Inflammatory macrophage treated with lipopolysaccharide for 1 hour (primary cell): ENCODE data around the gene PPIP5K2.

Experiments
- DNase-seq, 2 donors: peaks; one replicate each; pipeline ENCODE4 v3.0.0-alpha.2; 2020 to 2022

Gene PPIP5K2

GRCh38 chr5:103249068-103249467, 129.0 kb downstream of the PPIP5K2 start:
- no peak for DNase-seq

GRCh38 chr5:103254921-103255320, 134.8 kb downstream of the PPIP5K2 start:
- no peak for DNase-seq

DNA sequence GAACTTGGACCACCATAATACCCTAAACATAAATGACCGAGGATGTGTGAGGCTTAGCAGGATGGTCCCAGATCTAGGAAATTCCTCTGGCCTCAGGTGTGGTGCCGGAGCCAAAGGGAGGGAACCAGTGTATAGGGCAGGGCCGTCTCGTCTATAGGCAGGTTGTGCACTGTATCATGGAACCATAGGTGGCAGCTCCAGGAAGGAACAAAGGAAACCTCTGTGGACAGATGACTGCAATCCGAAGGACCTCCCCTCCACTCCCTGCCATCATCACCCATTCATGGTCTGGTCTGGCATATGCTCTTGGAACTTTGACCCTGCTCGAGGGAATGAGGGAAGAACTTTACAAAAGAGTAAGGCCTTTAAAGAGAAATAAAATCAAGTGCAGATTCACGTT, 135.6 kb downstream of the PPIP5K2 start:
- DNase-seq = no peak

DNA sequence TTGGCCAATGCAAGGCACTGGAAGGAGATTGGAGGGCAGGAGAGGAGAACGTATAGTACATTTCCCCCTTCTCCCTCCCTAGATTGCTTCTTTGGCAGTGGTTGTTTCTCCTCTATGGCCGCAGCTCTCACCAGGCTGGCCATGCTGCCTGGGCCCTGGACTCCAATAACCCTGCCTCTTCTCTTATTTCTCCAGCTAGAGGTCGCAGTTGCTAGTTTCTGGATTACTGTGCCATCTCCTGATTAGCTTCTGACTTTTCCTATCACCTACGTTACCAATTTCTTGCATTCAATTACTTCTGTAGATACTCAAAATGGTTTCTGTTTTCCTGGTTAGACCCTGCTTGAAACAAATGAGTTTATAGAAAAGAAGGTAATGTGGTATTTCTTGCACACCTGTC, 136.1 kb downstream of the PPIP5K2 start:
- DNase-seq = no peak

- peak; percentile 83 to 91 for DNase-seq
Measured at GRCh38 chr5:103258368-103258956, 138.4 kb downstream of the PPIP5K2 start, which contains the start of gene MACIR. MACIR (plus strand) TSS chr5:103258763; CDS start chr5:103275920, 17,157 bp downstream.

DNA sequence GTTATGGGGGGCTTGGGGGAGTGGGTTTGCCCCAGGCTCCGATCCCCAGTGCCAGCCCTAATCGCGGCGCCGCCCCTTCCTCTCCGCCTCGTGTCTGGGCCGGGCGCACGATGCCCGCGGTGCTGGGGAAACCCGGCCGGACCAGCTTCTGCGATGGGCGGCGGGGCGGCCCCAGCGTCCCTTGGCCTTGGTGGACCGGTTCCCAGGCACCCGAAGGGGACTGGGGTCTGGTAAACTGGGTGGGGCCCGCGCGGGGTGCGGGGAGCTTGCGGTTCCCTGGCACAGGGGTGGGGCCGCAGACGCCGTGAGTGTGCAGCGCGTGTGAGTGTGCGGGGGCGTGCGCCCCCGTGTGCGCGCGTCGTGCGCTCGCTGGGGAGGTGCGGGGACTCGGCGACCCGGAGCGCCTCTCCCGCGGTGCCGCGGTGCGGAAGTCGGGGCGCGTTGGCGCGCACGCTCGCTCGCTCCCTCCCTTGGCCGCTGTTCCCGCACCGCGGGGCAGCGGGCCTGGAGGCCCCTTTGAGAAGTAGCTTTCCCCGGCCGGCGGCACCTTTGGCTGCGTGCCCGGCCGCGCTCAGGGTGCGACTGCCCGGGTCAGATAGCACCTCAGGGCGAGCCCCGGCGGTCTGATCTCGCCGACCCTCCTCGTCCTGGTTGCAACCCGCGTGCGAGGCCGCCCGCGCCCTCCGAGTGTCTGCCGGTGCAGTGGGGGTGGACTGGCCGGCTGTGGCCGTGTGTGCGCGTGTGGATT, 139.0 kb downstream of the PPIP5K2 start:
- DNase-seq = peak; percentile 35 to 38

DNA sequence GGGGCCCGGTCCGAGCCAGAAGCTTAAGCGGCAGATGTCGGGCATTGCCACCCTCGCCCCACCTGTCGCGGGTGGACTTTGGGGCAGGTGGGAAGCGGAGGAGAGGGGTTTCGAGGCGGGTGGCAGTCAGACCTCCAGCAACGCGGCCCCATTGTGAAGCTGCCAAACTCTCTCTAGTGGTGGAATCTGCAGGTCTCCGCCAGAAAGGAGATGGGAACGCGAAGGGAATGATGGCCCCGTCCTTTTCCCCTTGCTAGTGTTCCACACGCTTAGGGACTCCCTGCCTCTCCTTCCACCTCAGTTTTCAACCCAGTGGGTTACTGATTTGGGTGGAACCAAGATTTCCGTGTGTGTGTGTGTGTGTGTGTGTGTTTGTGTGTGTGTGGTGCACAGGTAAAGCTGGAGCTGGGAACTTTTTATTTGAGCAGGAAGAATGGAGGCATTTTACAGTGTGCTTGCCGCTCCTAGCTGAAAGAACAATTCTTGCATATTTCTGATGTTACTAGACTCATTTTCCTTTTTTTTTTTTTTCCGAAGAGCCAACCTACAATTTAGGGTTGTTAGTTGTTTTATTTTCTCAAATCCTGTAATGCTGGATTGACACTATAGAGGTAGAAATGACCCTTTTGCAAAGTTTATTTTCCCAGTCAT, 139.7 kb downstream of the PPIP5K2 start:
- DNase-seq = no peak

- DNase-seq = no peak
Measured at GRCh38 chr5:103260951-103261350, 140.8 kb downstream of the PPIP5K2 start.
